CD8-positive, alpha-beta memory T cell (primary cell): ENCODE data around the gene GRK1. TPM values are rescaled to one million over a fixed set of nuclear protein-coding genes. Genes with fewer than 3 reads are reported as not detected.

Source experiments
- CTCF ChIA-PET: fragments of 350-600 bp; sonication (Branson Sonifier 250); formaldehyde crosslinking; loops from one replicate; lab custom pipeline; 2021; ENCODE audit warnings: antibody characterized with exemption; lab: Charles Lee
- POLR2A ChIA-PET: fragments of 350-600 bp; sonication (Branson Sonifier 250); formaldehyde crosslinking; loops from one replicate; lab custom pipeline; 2021; ENCODE audit warnings: antibody characterized with exemption; lab: Charles Lee
- DNase-seq, 5 donors: peaks; one replicate each; pipeline versions ENCODE4 v3.0.0 to v3.0.0-alpha.2; 2020 to 2022; ENCODE audit warnings: mixed read lengths in 1 of 5
- H3K27ac ChIP-seq: one replicate; pipeline ENCODE4 v1.7.0; 2013; ENCODE audit warnings: low read depth, mild to moderate bottlenecking, low read length, moderate library complexity
- H3K27me3 ChIP-seq: 2 replicates; pipeline ENCODE4 v1.7.0; 2013; ENCODE audit warnings: low read length, mild to moderate bottlenecking; ENCODE audit not compliant: insufficient read depth, poor library complexity, severe bottlenecking
- H3K36me3 ChIP-seq: 2 replicates; pipeline ENCODE4 v1.7.0; 2013; ENCODE audit warnings: mild to moderate bottlenecking, low read length, moderate library complexity; ENCODE audit not compliant: insufficient read depth
- H3K4me1 ChIP-seq: 2 replicates; pipeline ENCODE4 v1.7.0; 2013; ENCODE audit warnings: mild to moderate bottlenecking, low read length, moderate library complexity; ENCODE audit not compliant: insufficient read depth
- H3K4me3 ChIP-seq: 2 replicates; pipeline ENCODE4 v1.7.0; 2013; ENCODE audit warnings: mild to moderate bottlenecking, low read length
- H3K9me3 ChIP-seq: 2 replicates; pipeline ENCODE4 v1.7.0; 2013; ENCODE audit warnings: mild to moderate bottlenecking, low read length
- H3K27ac Mint-ChIP-seq, 8 donors: one replicate each; pipeline ENCODE4 v1.8.0; 2020 to 2021; ENCODE audit warnings: mixed read lengths in 8 of 8, mild to moderate bottlenecking in 6 of 8, inconsistent platforms in 3 of 8, moderate library complexity in 3 of 8
- H3K27me3 Mint-ChIP-seq, 2 donors: one replicate each; pipeline ENCODE4 v1.8.0; 2020 to 2021; ENCODE audit warnings: mixed read lengths in 2 of 2, mild to moderate bottlenecking in 1 of 2, moderate library complexity in 1 of 2
- H3K36me3 Mint-ChIP-seq, 3 donors: one replicate each; pipeline ENCODE4 v1.8.0; 2020 to 2021; ENCODE audit warnings: mixed read lengths in 3 of 3, inconsistent platforms in 1 of 3, mild to moderate bottlenecking in 1 of 3
- H3K4me1 Mint-ChIP-seq, 3 donors: one replicate each; pipeline ENCODE4 v1.8.0; 2020 to 2021; ENCODE audit warnings: mixed read lengths in 3 of 3, inconsistent platforms in 1 of 3, mild to moderate bottlenecking in 1 of 3
- H3K4me3 Mint-ChIP-seq, 7 donors: one replicate each; pipeline ENCODE4 v1.8.0; 2020 to 2021; ENCODE audit warnings: mixed read lengths in 7 of 7, mild to moderate bottlenecking in 6 of 7, moderate library complexity in 4 of 7, inconsistent platforms in 2 of 7
- H3K9me3 Mint-ChIP-seq, 5 donors: one replicate each; pipeline ENCODE4 v1.8.0; 2020 to 2022; ENCODE audit warnings: mixed read lengths in 5 of 5, mild to moderate bottlenecking in 3 of 5, moderate library complexity in 2 of 5, inconsistent platforms in 1 of 5
- polyA plus RNA-seq: library from polyadenylated mRNA; unstranded; fragments of 300-500 nt; fragmentation: Illumina TruSeq; gene quantifications from one replicate; pipeline ENCODE4 v1.2.3, GENCODE V29; 2021
- total RNA-seq, 2 experiments: library from RNA; stranded (reverse); gene quantifications; one replicate each; pipeline ENCODE4 v1.2.3, GENCODE V29; 2021

The GRK1 gene
- total and polyA plus RNA-seq, 3 experiments from 2014 or later, result not detected

- Histone ChIP-seq H3K27me3 (no peaks in the 10 kb centered on the region), H3K4me1 (peaks cover 14% of the 10 kb centered on the region), H3K4me3 (no peak overlapping the region), H3K9me3 (no peaks in the 10 kb centered on the region), H3K36me3 (no peaks in the 10 kb centered on the region), H3K27ac (no peak overlapping the region)
- H3K9me3 Mint-ChIP-seq, result no peaks in the 10 kb centered on the region
- H3K27ac Mint-ChIP-seq, result no peak overlapping the region
- H3K36me3 Mint-ChIP-seq, result peaks cover 7 to 62% (median 26%) of the 10 kb centered on the region in 3 donors
- CTCF ChIA-PET, result no interaction called here
- peaks cover 0 to 19% (median 7%) of the 10 kb centered on the region in 3 donors for H3K4me1 Mint-ChIP-seq
- DNase-seq, result peak in 1 of 5 donors; percentile 10
- no peak overlapping the region for H3K4me3 Mint-ChIP-seq
- H3K27me3 Mint-ChIP-seq, result no peaks in the 10 kb centered on the region
- POLR2A ChIA-PET, result no interaction called here
Measured at GRCh38 chr13:113629866-113630265, 37.2 kb upstream of the GRK1 start.

- Mint-ChIP-seq H3K36me3 (peaks cover 8 to 66% (median 27%) of the 10 kb centered on the region in 3 donors), H3K27me3 (no peaks in the 10 kb centered on the region), H3K27ac (no peak overlapping the region), H3K4me1 (peaks cover 0 to 19% (median 7%) of the 10 kb centered on the region in 3 donors), H3K9me3 (no peaks in the 10 kb centered on the region), H3K4me3 (no peak overlapping the region)
- Histone ChIP-seq H3K9me3 (no peaks in the 10 kb centered on the region), H3K27ac (no peak overlapping the region), H3K27me3 (no peaks in the 10 kb centered on the region), H3K4me1 (peaks cover 18% of the 10 kb centered on the region), H3K36me3 (no peaks in the 10 kb centered on the region), H3K4me3 (no peak overlapping the region)
- peak in 1 of 5 donors; percentile 25 for DNase-seq
- ChIA-PET POLR2A (no interaction called here), CTCF (no interaction called here)
Measured at GRCh38 chr13:113630296-113630695, 36.7 kb upstream of the GRK1 start.

- no peaks in the 10 kb centered on the region for H3K27me3 Mint-ChIP-seq
Measured at GRCh38 chr13:113630804-113631203, 36.2 kb upstream of the GRK1 start.

GRCh38 chr13:113631341-113632095 is 35.5 kb upstream of the GRK1 start:
- H3K27me3 Mint-ChIP-seq, result no peaks in the 10 kb centered on the region
- CTCF ChIA-PET, result no interaction called here
- H3K4me3 Mint-ChIP-seq, result no peak overlapping the region

More at GRCh38 chr13:113630804-113631203, 36.2 kb upstream of the GRK1 start:
- DNase-seq, result peak in 1 of 5 donors; percentile 38
- H3K36me3 Mint-ChIP-seq, result peaks cover 8 to 70% (median 27%) of the 10 kb centered on the region in 3 donors
- H3K9me3 Mint-ChIP-seq, result no peaks in the 10 kb centered on the region
- ChIA-PET CTCF (no interaction called here), POLR2A (no interaction called here)
- H3K4me1 ChIP-seq, result peaks cover 23% of the 10 kb centered on the region
- no peak overlapping the region for H3K4me3 ChIP-seq
- H3K27ac ChIP-seq, result no peak overlapping the region
- H3K4me3 Mint-ChIP-seq, result no peak overlapping the region
- H3K27me3 ChIP-seq, result no peaks in the 10 kb centered on the region
- H3K9me3 ChIP-seq, result no peaks in the 10 kb centered on the region
- H3K4me1 Mint-ChIP-seq, result peaks cover 0 to 19% (median 7%) of the 10 kb centered on the region in 3 donors
- H3K27ac Mint-ChIP-seq, result no peak overlapping the region
- no peaks in the 10 kb centered on the region for H3K36me3 ChIP-seq

GRCh38 chr13:113632706-113633484 is 34.1 kb upstream of the GRK1 start:
- ChIA-PET CTCF (no interaction called here), POLR2A (no interaction called here)
- H3K4me3 ChIP-seq, result no peak overlapping the region
- H3K27ac ChIP-seq, result no peak overlapping the region
- no peaks in the 10 kb centered on the region for H3K36me3 ChIP-seq
- peaks cover 25% of the 10 kb centered on the region for H3K4me1 ChIP-seq
- H3K27me3 ChIP-seq, result no peaks in the 10 kb centered on the region
- no peaks in the 10 kb centered on the region for H3K9me3 ChIP-seq
- Mint-ChIP-seq H3K27me3 (no peaks in the 10 kb centered on the region), H3K4me3 (no peak overlapping the region), H3K36me3 (peaks cover 11 to 83% (median 37%) of the 10 kb centered on the region in 3 donors), H3K4me1 (peaks cover 0 to 15% (median 7%) of the 10 kb centered on the region in 3 donors), H3K9me3 (no peaks in the 10 kb centered on the region), H3K27ac (no peak overlapping the region)
- peak in 1 of 5 donors; percentile 33 for DNase-seq

More at GRCh38 chr13:113631341-113632095, 35.5 kb upstream of the GRK1 start:
- peak in 1 of 5 donors; percentile 29 for DNase-seq
- POLR2A ChIA-PET, result no interaction called here
- peaks cover 25% of the 10 kb centered on the region for H3K4me1 ChIP-seq
- no peaks in the 10 kb centered on the region for H3K36me3 ChIP-seq
- no peak overlapping the region for H3K27ac ChIP-seq
- no peak overlapping the region for H3K4me3 ChIP-seq
- no peaks in the 10 kb centered on the region for H3K27me3 ChIP-seq
- H3K9me3 Mint-ChIP-seq, result no peaks in the 10 kb centered on the region
- H3K27ac Mint-ChIP-seq, result no peak overlapping the region
- H3K36me3 Mint-ChIP-seq, result peaks cover 8 to 77% (median 30%) of the 10 kb centered on the region in 3 donors
- peaks cover 0 to 19% (median 7%) of the 10 kb centered on the region in 3 donors for H3K4me1 Mint-ChIP-seq
- H3K9me3 ChIP-seq, result no peaks in the 10 kb centered on the region

GRCh38 chr13:113633485-113633873 is 33.5 kb upstream of the GRK1 start:
- POLR2A ChIA-PET, result no interaction called here

GRCh38 chr13:113634279-113635047 is 32.6 kb upstream of the GRK1 start:
- Histone ChIP-seq H3K9me3 (no peaks in the 10 kb centered on the region), H3K36me3 (peaks cover 6% of the 10 kb centered on the region), H3K4me3 (no peak overlapping the region), H3K4me1 (peaks cover 25% of the 10 kb centered on the region), H3K27ac (no peak overlapping the region), H3K27me3 (no peaks in the 10 kb centered on the region)
- Mint-ChIP-seq H3K36me3 (peaks cover 16 to 83% (median 41%) of the 10 kb centered on the region in 3 donors), H3K27ac (peak overlapping the region in 3 of 8 donors; percentile 23 to 45 (median 38)), H3K4me3 (no peak overlapping the region), H3K9me3 (peaks cover 0 to 2% (median 0%) of the 10 kb centered on the region in 5 donors), H3K27me3 (no peaks in the 10 kb centered on the region), H3K4me1 (peaks cover 0 to 12% (median 4%) of the 10 kb centered on the region in 3 donors)
- POLR2A ChIA-PET, result no interaction called here
- CTCF ChIA-PET, result no interaction called here
- peak in 1 of 5 donors; percentile 73 for DNase-seq

More at GRCh38 chr13:113633485-113633873, 33.5 kb upstream of the GRK1 start:
- Histone ChIP-seq H3K27me3 (no peaks in the 10 kb centered on the region), H3K36me3 (peaks cover 6% of the 10 kb centered on the region), H3K4me3 (no peak overlapping the region), H3K4me1 (peaks cover 25% of the 10 kb centered on the region), H3K9me3 (no peaks in the 10 kb centered on the region), H3K27ac (no peak overlapping the region)
- Mint-ChIP-seq H3K4me1 (peaks cover 0 to 15% (median 7%) of the 10 kb centered on the region in 3 donors), H3K27ac (no peak overlapping the region), H3K36me3 (peaks cover 11 to 85% (median 38%) of the 10 kb centered on the region in 3 donors), H3K9me3 (no peaks in the 10 kb centered on the region), H3K27me3 (no peaks in the 10 kb centered on the region), H3K4me3 (no peak overlapping the region)
- CTCF ChIA-PET, result no interaction called here
- peak in 1 of 5 donors; percentile 9 for DNase-seq
